Measurements from ENCODE around the gene HMX2. TPM values are rescaled to one million over a fixed set of nuclear protein-coding genes. Genes with fewer than 3 reads are reported as not detected.

Gene HMX2
- total and polyA plus RNA-seq, 2 of the 13 experiments (the other 11 are each of a cell fraction or from before 2014, with no cell fraction given), result not detected

GRCh38 chr10:123143162-123143824, 4.6 kb upstream of the HMX2 start (continued):
- TF ChIP-seq ATF4 (CRISPR knock-in tag; IDR thresholded peaks at IDR 0.05), result no peak

- no peaks in the 10 kb centered on the region for H3K36me3 ChIP-seq (replicated peaks in 1 of 2; ENCODE audit: control insufficient read depth in 1 of 2, insufficient read depth in 2 of 2, low read length in 2 of 2)
- peaks cover 58% of the 10 kb centered on the region for H3K4me1 ChIP-seq (ENCODE audit: insufficient read depth, low read length)
- TF ChIP-seq GATA4 (IDR thresholded peaks at IDR 0.05; ENCODE audit: borderline replicate concordance, low read depth) (no peak), XBP1 (CRISPR knock-in tag; IDR thresholded peaks at IDR 0.05) (no peak), CREBL2 (CRISPR knock-in tag; IDR thresholded peaks at IDR 0.05; ENCODE audit: borderline replicate concordance) (no peak), TBL1XR1 (IDR thresholded peaks at IDR 0.05; ENCODE audit: borderline replicate concordance, low read length, partially characterized antibody) (no peak), KDM4B (CRISPR knock-in tag; IDR thresholded peaks at IDR 0.05) (no peak), HDAC6 (IDR thresholded peaks at IDR 0.05; ENCODE audit: low read depth, low read length) (no peak), ZNF34 (CRISPR knock-in tag; IDR thresholded peaks at IDR 0.05; ENCODE audit: borderline replicate concordance) (no peak)
- ChIA-PET POLR2A (no interaction called here), CTCF (ENCODE audit: low intra/inter-chr PET ratio, low total read pairs) (interaction anchor here (1.3 kb wide), 1 partner anchor 11 kb away, joined by 3 read pairs; no protein-coding TSS in a partner anchor)
- no peak for ATAC-seq
- no peak overlapping the region for H3K27ac ChIP-seq (ENCODE audit: extremely low read length, insufficient read depth, low read length)
- H3K4me3 ChIP-seq (replicated peaks in 1 of 3; ENCODE audit: insufficient read depth in 1 of 3, low read depth in 2 of 3, low read length in 3 of 3), result no peak overlapping the region
- intact Hi-C loops (cut with micrococcal nuclease; ENCODE audit: unreplicated experiment), result no loop called here
- FAIRE-seq, result no peak
- H2AFZ ChIP-seq (ENCODE audit: low read length), result no peak overlapping the region
- in situ Hi-C loops (cut with HindIII; ENCODE audit: extremely low pct_ligation_motif_present, low pct_unique_long_range_greater_than_20kb), result no loop called here
- no peak overlapping the region for H3K9ac ChIP-seq (ENCODE audit: insufficient read depth, low read depth, low read length)
- no peak for DNase-seq (ENCODE audit: low spot score)
- H3K4me2 ChIP-seq (ENCODE audit: low read depth, low read length), result no peak overlapping the region
- H4K20me1 ChIP-seq (ENCODE audit: insufficient read depth, low read length), result 0 out of 2 replicates have a peak, but pooled peaks cover 2% of the 10 kb centered on the region
- H3K79me2 ChIP-seq (ENCODE audit: insufficient read depth, low read length), result no peaks in the 10 kb centered on the region
- peaks cover 35 to 89% of the 10 kb centered on the region in 2 experiments for H3K27me3 ChIP-seq (ENCODE audit: control insufficient read depth in 1 of 2, insufficient read depth in 2 of 2, low read length in 2 of 2)
- BruUV-seq (replicated peaks), result no TSS peak
- WGBS (ENCODE audit: low lambda C conversion rate), result 61% methylated on average over 10 of the region's 10 CpGs
- no peaks in the 10 kb centered on the region for H3K9me3 ChIP-seq (ENCODE audit: low read length)
Measured at GRCh38 chr10:123143825-123144168, 4.1 kb upstream of the HMX2 start.

All from HepG2 (cell line).